CD4-positive, alpha-beta T cell treated with Interferon gamma for 1 hour (primary cell): ENCODE data around the gene DPP4.
"Not testable (repeated sequence)": the region's sequence is repeated elsewhere in the genome, so short reads cannot be mapped to it uniquely, and the experiment has no call there.

ENCODE experiments used
- DNase-seq: peaks from one replicate; pipeline ENCODE4 v3.0.0-alpha.2; 2020

The DPP4 gene

GRCh38 chr2:162056796-162057399, 17.1 kb downstream of the DPP4 start:
- no peak for DNase-seq

GRCh38 chr2:162053808-162054155, 20.2 kb downstream of the DPP4 start:
- DNase-seq: no peak

- DNase-seq: no peak
Measured at GRCh38 chr2:162053066-162053807, 20.8 kb downstream of the DPP4 start.

DNA sequence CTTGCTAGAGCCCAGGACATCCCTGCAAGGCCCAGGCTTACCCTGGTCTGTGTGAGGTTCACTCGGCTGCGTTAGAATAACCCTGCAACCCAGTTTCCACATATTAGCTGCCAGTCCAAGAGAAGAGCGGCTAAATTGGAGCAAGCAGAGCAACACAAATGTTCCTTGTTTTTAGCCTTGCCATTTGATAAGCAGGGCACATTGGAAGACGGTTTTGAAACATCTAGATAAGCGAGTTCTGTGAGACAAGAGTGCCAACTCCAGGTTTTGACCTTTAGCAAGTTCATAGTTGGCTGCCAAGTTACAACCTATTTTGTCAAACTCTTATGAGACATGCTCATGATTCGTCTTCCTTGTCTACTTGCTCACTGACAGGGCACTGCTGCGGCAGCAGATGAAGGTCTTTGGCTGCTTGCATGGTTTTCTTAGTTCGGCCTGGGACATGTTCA, 23.5 kb downstream of the DPP4 start:
- DNase-seq: no peak

DNA sequence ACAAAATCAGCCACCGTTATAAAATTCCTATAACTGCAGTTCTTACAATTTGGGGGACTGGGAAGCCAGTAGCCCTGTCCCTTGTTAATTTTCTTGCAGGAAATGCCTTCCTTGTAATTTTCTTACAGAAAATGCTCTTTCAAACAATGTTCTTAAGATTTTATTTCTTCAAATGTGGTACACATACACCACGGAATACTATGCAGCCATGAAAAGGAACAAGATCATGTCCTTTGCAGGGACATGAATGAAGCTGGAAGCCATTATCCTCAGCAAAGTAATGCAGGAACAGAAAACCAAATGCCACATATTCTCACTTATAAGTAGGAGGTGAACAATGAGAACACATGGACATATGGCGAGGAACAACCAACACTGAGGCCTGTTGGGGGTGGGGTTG, 24.9 kb downstream of the DPP4 start:
- DNase-seq: not testable (repeated sequence)

- DNase-seq: no peak
Measured at GRCh38 chr2:162044586-162044985, 29.4 kb downstream of the DPP4 start.

DNA sequence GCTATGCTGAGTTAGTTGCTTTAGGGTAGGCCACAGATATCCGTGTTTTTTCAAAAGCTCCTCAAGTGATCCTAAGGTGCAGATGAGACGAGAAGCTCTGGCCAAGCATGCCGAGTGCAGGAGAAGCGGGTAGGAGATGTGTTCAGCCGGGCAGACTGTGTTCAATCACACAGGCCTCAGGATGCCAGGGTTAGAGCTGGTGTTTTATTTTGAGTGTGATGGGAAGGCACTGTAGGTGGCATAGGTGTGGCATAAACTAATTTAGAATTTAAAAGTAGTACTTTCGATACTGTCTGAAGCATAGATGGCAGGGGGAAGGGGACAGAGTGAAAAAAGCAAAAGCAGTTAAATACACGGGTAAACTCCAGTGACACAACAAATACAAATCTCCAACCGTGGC, 30.9 kb downstream of the DPP4 start:
- DNase-seq: no peak

- no peak for DNase-seq
Measured at GRCh38 chr2:162041485-162041884, 32.5 kb downstream of the DPP4 start.

- no peak for DNase-seq
Measured at GRCh38 chr2:162038725-162039124, 35.3 kb downstream of the DPP4 start.

- no peak for DNase-seq
Measured at GRCh38 chr2:162037886-162038285, 36.1 kb downstream of the DPP4 start.

DNA sequence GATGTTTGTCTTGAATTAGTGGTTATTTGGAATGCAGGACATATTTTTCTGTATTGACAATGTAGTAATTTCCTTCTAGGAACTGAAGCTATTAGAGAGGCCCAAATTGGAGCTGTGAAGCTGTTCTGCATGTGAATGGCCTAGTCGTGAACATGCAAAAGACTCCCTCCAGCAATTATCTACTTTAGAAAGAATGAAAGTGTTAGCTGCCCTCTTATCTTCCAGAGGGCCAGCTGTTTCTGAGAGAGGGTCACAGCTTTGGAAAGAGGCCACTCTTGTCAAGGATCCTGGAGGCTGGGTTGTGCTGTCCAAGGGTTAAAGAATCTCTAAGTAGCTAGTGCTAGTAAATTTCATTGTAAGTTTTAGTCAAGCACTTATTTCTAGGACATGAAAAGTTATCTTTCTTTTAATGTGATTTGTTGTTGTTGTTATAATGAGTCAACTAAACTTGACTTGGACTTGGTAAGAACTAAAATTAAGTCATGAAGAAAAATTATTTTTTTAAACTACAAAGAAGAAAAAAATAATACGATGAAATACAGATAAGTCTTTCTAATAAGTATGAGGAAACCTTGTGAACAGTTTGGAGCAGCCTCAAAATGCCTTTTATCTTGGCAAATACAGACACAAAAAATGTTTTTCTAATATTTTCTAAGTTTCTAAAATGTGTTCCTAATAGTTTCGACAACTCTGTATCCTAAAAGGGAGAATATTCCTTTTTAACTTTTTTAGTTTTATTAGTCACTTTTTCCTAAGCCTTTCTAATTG, 36.8 kb downstream of the DPP4 start:
- no peak for DNase-seq

- no peak for DNase-seq
Measured at GRCh38 chr2:162035981-162036380, 38.0 kb downstream of the DPP4 start.

- no peak for DNase-seq
Measured at GRCh38 chr2:162030363-162031190, 43.4 kb downstream of the DPP4 start.

GRCh38 chr2:162029287-162029901, 44.6 kb downstream of the DPP4 start:
- DNase-seq: no peak

- DNase-seq: no peak
Measured at GRCh38 chr2:162028511-162028910, 45.5 kb downstream of the DPP4 start.

DNA sequence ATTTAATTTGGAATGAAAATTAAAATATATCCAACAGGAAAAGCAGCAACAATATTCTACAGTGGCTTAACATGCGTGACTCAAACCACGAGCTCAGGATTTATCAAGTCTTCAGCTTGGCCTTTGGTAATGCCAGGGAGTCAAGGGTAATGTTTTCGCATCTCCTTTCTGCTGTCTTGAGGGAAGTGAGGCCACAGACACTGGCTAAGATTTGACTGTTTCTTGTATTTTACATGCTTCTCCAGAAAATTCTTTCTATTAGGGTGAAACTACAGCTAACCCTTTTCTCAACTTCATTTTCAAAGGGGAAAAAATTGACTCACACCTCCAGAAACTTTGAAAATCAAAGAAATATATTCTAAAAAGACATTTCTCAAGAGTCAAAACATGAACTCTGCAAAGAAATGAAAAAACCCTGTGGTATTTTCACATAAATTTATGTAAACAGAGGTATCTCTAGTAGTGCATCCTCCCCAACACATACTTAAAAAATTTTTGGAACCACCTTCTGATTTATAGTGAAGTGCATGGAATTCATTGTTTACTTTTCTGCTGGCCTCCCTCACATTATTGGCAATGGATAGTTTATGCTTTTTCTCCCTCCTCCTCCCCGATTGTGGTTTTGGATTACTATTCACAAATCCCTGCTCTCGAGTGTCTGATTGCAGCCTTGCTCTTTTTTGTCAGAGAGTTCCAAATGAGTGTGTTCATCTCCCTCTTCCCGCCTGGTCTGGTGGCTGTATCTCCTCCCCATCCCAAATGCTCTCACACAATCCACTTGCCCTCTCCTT, 48.7 kb downstream of the DPP4 start:
- DNase-seq: no peak

GRCh38 chr2:162022290-162022945, 51.6 kb downstream of the DPP4 start:
- no peak for DNase-seq

GRCh38 chr2:162021516-162022058, 52.4 kb downstream of the DPP4 start:
- DNase-seq: no peak

- no peak for DNase-seq
Measured at GRCh38 chr2:162018530-162018929, 55.5 kb downstream of the DPP4 start.

- no peak for DNase-seq
Measured at GRCh38 chr2:162017233-162017632, 56.8 kb downstream of the DPP4 start.

- DNase-seq: no peak
Measured at GRCh38 chr2:162016080-162016479, 57.9 kb downstream of the DPP4 start.
